GM21825 (cell line): ENCODE data around the gene TAX1BP1.
"Not testable (repeated sequence)": the region's sequence is repeated elsewhere in the genome, so short reads cannot be mapped to it uniquely, and the experiment has no call there.

Experiments used
- ATAC-seq: cut with Tn5 transposase; IDR thresholded peaks from one replicate; pipeline ENCODE4 v1.9.1; 2021; ENCODE audit warnings: mild to moderate bottlenecking, moderate library complexity; ENCODE audit not compliant: unreplicated experiment

The TAX1BP1 gene

DNA sequence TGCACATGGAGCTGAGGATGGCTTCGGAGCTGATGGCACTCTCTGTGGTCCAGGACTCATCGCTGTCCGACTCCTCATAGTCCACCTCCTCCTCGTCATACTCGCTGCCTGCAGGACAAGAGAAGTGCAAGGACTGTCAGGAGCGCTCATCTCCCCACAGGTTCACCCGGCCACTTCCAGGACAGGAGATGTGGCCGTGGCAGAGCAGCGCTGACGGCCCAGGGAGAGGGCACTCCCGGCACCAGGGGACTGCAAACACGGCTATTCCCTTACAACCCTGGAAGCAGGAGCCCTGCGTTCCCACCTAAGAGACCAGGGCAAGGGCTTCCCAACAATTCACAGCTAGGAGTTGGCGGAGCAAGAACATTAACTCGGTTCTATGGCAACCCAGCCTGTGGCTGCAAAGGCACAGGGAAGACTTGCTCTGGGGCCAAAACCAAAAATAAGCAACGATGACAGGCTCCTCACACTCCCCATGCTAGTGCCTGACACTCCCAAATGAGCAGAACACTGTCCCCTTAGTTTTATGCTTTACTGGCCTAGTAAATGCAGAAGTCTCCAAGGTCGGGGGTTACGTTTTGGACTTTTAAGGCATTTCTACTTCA is 100.9 kb downstream of the TAX1BP1 start:
- ATAC-seq = no peak

DNA sequence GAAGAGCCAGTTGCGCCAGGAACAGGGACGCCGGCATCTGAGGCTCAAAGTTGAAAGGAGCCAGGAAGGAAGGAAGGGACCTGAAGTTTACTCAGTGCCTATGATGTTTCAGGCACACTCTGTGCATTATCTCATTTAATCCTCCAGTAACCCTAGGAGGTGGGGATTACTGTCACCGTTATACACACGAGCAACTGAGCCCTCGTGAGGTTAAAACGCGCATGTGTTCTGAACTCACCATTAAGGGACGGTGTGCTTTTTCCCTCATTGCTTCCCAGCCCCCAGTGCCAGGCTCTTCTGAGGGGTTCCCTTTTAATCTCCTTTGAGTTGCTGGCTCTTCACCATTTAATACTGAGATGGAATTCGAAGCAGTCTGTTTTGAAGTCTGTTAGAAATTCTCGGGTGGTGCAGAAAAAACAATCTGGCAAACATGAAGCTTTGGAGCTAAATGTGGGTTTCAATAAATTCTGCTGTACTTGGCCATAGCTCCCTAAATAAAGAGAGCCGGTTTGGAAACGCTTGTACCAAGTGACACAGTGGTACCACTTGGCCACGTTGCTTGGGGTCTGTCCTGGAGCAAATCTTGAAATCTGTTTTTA is 102.2 kb downstream of the TAX1BP1 start:
- no peak for ATAC-seq

DNA sequence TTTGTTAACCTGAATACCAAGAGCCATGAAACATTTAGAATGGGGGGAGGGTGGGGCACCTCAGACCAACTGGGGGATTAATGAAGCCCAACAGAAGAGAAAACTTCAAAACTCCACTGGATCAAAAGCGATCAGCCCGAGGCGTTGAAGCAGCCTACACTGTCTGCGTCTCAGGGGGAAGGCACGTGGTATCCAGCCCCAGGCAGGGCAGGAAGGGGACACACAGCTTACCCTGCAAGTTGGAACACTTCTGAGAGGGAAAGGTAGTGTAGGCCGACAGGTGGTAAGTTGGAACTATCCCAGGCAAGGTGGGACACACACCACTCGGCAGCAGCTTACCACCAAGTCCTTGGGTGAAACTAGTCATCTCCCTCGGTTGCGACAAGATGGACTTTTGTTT is 102.9 kb downstream of the TAX1BP1 start:
- ATAC-seq = no peak

DNA sequence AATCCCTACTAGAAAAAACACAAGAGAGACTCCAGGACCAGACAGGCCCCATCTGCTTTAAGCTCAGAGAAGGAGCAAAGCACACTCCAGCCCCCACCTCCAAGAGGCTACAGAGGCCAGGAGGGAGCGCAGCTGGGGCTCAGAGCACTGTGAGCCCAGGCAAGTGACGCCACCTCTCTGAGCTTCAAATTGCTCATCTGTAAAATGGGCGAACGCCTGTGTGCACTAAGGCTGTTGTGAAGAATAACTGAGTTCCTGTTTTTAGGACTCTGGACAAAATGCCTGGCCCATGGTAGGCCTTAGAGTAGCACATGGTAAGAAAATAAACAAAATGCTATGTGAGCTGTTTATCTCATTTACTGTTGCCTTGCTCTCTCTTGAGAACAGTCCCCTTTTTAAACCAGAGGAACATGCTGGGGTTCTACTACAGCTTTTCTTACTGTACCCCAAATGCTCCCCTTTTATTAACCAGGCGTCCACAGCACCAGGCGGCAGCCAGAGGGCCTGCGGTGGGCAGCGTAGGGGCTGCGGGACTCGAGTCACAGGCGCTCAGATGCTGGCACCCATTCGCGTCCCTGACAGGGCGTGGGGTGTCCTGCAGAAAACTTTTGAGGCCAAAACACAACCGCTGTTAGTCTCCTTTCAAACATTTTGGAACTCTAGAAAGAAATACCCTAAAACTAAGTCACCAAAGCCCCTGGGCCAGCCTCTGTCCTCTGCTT is 103.8 kb downstream of the TAX1BP1 start:
- ATAC-seq = no peak

DNA sequence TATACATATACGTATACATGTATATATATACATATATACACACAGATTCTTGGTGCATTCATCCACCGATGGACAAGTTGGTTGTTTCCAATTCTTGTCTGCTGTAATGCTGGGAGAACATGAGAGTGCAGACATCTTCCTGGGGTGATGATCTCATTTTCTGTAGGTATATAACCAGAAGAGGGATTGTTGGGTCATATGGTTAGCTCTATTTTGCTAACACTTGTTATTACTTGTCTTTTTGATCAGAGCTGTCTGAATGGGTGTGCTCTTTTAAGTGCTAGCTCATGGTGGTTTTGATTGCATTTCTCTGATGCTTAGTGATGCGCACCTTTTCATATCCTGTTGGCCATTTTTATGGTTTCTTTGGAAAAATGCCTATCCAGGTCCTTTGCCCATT is 106.4 kb downstream of the TAX1BP1 start:
- ATAC-seq = no peak

DNA sequence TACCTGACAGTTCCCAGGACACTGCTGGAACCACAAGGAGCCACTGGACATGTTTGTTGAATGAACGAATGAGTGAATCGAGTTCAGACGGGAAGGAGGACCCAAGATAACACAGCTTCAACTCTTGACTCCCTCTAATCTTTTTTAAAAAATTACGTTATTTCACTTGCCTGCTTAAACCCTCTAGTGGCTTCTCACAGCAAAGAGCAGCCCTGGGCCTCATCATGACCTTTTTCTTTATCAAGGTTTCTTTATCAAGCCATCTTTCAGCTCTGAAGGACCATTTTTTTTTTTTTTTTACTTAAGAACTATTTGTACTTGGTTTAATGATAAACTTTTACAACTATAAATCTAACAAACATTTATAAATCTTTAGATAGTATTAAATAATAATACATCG is 110.6 kb downstream of the TAX1BP1 start:
- no peak for ATAC-seq

DNA sequence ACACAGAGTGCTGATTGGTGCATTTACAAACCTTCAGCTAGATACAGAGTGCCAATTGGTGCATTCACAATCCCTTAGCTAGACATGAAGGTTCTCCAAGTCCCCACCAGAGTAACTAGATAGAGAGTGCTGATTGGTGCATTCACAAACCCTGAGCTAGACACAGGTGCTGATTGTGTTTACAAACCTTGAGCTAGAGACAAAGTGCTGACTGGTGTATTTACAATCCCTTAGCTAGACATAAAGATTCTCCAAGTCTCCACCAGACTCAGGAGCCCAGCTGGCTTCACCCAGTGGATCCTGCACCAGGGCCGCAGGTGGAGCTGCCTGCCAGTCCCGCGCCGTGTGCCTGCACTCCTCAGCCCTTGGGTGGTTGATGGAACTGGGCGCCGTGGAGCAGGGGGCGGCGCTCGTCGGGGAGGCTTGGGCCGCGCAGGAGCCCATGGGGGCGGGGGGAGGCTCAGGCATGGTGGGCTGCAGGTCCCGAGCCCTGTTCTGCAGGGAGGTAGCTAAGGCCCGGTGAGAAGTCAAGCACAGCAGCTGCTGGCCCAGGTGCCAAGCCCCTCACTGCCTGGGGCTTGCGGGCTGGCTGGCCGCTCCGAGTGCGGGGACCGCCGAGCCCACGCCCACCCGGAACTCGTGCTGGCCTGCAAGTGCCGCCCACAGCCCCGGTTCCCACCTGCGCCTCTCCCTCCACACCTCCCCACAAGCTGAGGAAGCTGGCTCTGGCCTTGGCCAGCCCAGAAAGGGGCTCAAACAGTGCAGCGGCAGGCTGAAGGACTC is 116.9 kb downstream of the TAX1BP1 start:
- ATAC-seq = not testable (repeated sequence)

DNA sequence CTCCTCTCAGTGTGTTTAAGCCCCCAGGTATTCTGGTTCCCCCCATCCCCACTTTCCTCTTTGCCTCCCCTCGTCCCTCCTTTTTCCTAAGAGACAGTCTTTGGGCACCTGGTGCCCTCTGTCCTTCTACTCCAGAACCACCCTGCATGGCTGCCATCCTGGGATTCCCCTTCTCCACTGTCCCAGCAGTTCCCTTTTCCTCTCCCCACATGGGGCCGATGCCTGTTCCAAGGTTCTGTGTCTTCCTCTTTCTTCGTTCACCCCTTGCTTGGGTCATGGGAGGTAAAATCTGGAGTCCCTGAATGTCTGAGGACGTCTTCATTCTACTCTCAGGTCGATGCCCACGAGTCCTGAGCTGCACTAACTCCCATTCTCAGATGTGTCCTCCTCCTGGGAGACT is 120.8 kb downstream of the TAX1BP1 start:
- ATAC-seq = no peak

DNA sequence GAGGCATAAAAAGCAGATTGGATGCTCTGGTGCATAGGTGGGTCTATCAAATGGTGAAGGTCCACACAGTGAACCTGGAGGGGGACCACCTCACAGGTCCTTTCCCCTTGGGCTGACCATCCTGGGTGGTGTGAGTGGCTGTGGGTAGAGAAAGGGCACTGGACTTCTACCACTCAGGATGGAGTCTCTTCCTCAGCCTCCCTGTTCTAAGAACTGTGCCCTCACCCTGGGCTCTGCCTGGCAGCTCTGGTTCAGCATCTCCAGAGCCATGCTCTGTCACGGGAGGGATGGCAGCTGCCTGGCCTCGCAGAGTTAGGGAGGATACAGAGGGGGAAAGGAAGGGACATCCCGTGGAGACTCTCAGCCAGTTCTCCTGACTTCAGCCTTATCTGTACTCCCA is 121.8 kb downstream of the TAX1BP1 start:
- ATAC-seq = no peak

DNA sequence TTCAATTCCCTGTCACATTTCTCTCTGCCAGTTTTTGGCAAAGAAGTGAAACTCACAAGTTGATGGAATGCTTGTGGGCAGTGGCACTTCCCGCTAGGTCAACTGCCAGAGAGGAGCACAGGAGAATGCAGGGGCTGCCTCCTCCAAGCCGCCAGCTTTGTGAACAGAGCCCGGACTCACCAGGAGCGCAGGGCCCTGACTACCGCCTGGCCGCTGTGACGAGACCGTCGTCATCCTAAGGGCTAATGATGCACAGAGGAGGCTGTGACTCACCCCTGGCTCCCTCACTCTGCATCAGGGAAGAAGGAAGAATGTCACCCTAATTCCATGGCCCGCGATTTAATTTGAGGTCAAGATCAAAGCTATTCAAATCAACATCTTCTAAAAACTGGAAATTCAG is 123.9 kb downstream of the TAX1BP1 start:
- no peak for ATAC-seq

DNA sequence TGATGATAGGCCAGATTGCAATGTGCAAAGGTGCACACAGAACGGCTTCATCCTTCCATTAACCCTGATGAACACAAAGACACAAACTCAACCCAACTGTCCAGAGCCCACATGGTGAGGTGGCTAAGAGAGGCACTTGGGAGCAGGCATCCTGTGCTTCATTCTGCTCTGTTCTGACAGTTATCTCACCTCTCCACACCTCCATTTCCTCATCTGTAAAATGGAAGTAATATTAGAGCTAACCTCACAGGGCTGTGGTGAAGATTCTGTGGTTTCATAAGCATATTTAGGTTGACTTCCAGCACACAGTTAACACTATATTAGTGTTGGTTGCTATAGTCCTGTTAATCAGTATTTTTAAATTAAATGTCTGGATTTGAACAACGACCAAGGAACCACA is 126.3 kb downstream of the TAX1BP1 start:
- no peak for ATAC-seq

DNA sequence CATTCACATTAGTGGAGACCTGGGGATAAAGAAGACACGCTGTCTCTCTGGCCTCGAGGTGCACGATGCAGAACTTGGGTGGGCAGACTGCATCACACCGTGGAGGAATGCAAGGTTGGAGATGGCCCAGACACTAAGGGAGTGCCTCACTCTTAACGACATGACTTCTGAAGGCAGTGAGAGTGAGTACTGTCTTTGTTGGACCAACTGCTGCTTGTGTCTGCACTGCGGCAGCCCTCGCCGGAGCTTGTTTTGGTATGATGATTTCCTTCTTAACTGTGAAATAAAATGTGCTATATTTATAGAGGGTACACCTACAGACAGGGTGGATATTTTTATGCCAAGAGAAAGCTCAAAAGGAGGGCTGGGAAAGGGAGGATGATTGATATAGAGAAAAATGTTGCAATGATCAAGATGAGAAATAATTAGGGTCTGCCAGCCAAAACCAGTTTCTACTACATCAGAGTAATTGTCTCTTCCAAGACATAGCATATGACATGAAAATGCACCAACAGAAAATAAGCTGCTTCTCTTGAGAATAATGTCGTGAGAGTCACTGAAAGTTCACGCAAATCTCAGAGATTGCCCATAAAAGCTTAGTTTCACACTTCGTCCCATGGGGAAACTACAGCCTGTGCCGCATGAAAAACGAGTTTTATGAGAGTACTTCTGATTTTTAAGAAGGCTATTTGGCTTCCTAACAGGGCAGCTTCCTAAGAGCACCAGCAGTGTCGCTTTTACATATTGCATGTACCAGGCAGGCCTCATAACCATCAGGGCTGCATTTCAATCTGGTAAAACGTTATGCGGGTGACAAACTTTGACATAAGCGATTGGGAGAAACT is 127.1 kb downstream of the TAX1BP1 start:
- no peak for ATAC-seq

DNA sequence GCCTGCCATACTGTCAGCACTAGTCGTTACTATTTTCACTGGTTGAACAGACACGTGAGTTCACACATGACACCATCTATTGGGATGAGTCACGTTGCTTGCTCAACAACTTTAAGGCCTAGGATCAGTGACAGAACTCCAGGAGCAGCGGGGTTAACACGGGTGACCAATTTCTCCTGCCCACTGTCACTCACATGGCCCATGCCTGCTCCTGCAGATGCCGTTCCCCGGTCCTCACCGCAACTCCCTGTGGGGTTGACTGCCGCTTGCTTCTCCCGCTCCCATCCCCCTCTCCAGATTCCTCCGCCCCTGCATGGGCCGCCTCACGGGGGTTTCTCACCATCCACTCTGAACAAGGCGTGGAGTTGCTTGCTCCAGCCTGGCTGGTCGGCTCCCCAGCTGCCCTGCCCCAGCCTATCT is 128.2 kb downstream of the TAX1BP1 start:
- ATAC-seq = no peak

DNA sequence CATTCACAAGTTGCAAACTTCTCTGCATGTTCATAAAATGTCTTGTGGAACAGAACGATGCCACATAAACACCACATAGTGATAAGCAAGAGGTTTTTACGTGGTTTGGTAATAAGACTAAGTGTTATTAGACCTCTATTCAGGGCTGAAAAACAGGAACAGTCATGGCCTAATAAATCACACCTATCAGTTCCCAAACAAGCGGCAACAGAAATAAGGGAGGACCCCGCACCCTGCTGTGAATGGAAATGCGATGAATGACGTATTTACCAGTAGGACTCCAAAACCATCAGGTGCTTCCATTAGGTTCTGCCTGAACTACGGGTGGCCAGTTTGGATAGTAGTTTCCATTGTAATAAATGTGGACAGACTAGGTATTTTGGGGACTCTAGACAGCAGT is 129.1 kb downstream of the TAX1BP1 start:
- ATAC-seq = no peak

DNA sequence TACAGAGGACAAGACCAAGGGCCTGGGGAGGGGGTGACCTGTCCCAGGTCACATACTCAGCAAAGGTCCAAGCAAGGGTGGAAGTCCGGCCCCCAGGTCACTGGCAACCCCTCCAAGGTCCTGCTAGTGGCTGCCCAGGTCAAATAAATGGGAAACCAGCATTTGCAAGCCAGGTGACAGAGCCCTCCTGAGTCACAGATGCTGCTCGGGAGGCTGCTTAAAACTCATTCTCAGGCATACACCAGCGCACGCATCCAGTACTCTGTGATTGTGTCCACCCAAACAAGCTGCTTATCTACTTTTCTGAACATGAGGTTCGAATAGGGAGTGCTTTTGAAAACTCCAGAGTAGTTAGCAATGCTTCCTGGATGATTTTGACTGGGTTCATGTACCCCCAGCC is 130.6 kb downstream of the TAX1BP1 start:
- ATAC-seq = no peak

DNA sequence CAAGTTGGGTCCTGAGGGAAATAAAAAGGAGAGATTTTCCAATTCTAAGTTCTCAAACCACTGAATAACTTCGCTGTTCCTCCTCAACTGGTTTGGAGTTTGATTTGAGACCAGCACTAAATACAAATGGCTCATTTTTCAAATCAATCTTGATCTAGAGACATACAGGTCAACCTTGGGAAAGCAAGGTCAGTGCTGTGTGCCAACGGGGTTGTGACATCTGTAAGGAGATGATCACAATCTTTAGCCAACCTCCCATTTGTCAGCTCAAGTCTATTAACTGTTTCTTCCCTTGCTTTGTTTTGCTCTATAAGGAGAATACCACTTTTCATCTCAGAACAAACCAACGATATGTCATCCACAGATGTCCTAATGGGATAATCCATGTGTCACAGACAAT is 131.1 kb downstream of the TAX1BP1 start:
- no peak for ATAC-seq

DNA sequence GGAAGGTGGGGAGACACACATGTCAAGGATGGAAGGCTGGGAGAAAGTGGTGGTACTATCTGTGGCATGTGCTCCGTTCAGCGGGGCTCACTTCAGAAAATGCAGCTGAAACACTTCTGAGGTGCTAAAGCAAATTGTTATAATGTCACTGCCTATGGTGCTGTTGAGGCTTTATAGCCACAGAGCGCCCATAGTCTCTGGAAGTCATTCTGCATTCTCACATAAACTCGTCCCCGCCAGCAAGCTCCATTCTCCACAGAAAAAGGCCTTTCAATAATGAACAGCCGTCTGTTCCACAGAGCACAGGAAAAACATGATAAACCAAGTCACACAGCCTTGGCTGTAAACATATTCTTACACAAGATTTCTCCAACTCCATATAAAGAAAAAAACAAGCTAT is 131.9 kb downstream of the TAX1BP1 start:
- ATAC-seq = no peak

DNA sequence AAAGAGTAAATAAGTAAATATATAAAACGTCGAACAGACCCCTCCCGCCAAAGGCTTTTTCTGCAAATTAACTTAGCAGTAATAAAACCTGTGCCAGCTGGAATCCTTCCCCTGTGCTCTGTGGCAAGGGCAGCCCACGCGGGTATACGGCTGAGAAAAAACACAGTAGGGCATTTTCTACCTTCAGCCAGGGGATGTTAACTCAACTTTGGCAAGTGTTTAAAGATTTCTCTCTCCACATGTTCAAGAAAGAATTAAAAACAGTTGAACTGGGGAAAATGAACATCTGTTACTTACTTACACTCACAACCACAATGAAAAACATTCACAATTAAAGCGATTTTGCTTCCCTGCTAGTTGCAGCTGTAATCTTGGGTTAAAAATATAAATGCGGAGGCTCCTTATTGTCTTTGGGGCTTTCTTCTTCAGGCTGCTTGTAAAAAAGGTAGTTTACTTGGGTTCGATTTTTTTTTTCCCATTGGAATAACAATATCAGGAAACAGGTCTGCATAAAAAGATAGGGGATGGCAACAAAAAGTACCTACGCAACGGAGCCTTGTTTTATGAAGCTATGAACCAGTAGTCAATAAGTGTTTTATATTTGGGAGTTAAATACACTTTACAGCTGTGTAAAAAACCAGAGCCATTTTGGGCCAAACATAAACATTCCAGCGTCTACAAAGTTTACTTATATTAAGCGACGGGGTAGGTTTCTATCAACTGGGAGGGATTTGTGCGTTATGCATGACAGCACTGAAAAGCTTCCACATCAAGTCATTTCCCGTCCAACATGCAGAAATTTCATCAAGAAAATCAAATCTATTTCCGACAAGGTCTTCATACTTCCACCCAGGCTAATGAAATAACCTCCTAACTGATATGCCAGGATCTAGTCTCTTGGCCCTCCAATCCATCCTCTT is 132.7 kb downstream of the TAX1BP1 start:
- ATAC-seq = no peak
